H1 (cell line): ENCODE results near the gene DCDC1. TPM values are rescaled to one million over a fixed set of nuclear protein-coding genes. Genes with fewer than 3 reads are reported as not detected.

Experiments
- ATF2 ChIP-seq: IDR thresholded peaks from 2 replicates; pipeline ENCODE4 v1.6.1; 2012; ENCODE audit warnings: low read length, inconsistent platforms
- CHD1 ChIP-seq: IDR thresholded peaks from 2 replicates; pipeline ENCODE4 v1.6.1; 2012; ENCODE audit warnings: low read depth, low read length, improper control_type of control experiment
- CTCF ChIP-seq, 3 experiments: IDR thresholded peaks; 1 replicate in 2 of 3; 2 replicates in 1 of 3; pipeline versions ENCODE4 v1.5.1 to v1.6.1; 2011; ENCODE audit warnings: low read length in 3 of 3, mild to moderate bottlenecking in 3 of 3, inconsistent platforms in 2 of 3, low read depth in 1 of 3, moderate library complexity in 1 of 3; ENCODE audit not compliant: insufficient read depth in 1 of 3; ENCODE audit errors: control extremely low read depth in 1 of 3
- EP300 ChIP-seq, 2 experiments: IDR thresholded peaks; 1 replicate in 1 of 2; 2 replicates in 1 of 2; pipeline ENCODE4 v1.6.1; 2011 to 2012; ENCODE audit warnings: low read depth in 2 of 2, low read length in 2 of 2, mild to moderate bottlenecking in 2 of 2, borderline replicate concordance in 1 of 2, inconsistent platforms in 1 of 2, moderate library complexity in 1 of 2
- GABPA ChIP-seq: IDR thresholded peaks from 2 replicates; pipeline ENCODE4 v1.6.1; 2011; ENCODE audit warnings: mild to moderate bottlenecking, low read length, moderate library complexity, borderline replicate concordance; ENCODE audit not compliant: insufficient read depth
- SP2 ChIP-seq: IDR thresholded peaks from 2 replicates; pipeline ENCODE4 v1.6.1; 2012; ENCODE audit warnings: mild to moderate bottlenecking, low read length, inconsistent platforms
- SP4 ChIP-seq: IDR thresholded peaks from 2 replicates; pipeline ENCODE4 v1.6.1; 2012; ENCODE audit warnings: low read length, inconsistent platforms
- TAF7 ChIP-seq: optimal IDR thresholded peaks from 2 replicates; pipeline ENCODE3; 2011; ENCODE audit warnings: low read depth, mild to moderate bottlenecking, inconsistent platforms, low read length, moderate library complexity, borderline replicate concordance
- polyA plus RNA-seq, 7 experiments: library from polyadenylated mRNA; depleted of rRNA in 3 of 7; stranded (reverse) in 5 of 7; unstranded in 2 of 7; fragments of >200 nt in 5 of 7; fragments of 200-250 nt in 2 of 7; gene quantifications; 1 replicate in 5 of 7; 2 replicates in 1 of 7; 4 replicates in 1 of 7; pipeline versions ENCODE4 v1.2.1 to v1.2.3, GENCODE V29; 2011 to 2013; ENCODE audit warnings: missing spikeins in 2 of 7, mixed read lengths in 2 of 7
- total RNA-seq: library from RNA; stranded (reverse); fragmentation: NEBNext Ultra II Directional; extraction: Animal tissue kit (Norgen Biotek cat#: 25700); gene quantifications from 2 replicates; pipeline ENCODE4 v1.2.1, GENCODE V29; 2021

DCDC1 gene
- total and polyA plus RNA-seq, 2 of the 8 experiments (the other 6 are each of a cell fraction or from before 2014, with no cell fraction given): 0.15 to 0.56 TPM

GRCh38 chr11:31243706-31244105, 125.8 kb downstream of the DCDC1 start (continued):
- TF ChIP-seq CTCF (IDR thresholded peaks at IDR 0.05; ENCODE audit: control extremely low read depth in 1 of 3, insufficient read depth in 1 of 3, low read depth in 1 of 3, low read length in 3 of 3) (no peak), SP4 (no peak), GABPA (no peak), CHD1 (no peak), ATF2 (no peak), EP300 (IDR thresholded peaks at IDR 0.05; ENCODE audit: borderline replicate concordance in 1 of 2, low read depth in 2 of 2, low read length in 2 of 2) (no peak), TAF7 (no peak), SP2 (no peak)
